Measurements from ENCODE around the gene NFAM1.
A peak's percentile ranks its signal among the peaks of the same experiment; 100 is the strongest.

NFAM1 gene

DNA sequence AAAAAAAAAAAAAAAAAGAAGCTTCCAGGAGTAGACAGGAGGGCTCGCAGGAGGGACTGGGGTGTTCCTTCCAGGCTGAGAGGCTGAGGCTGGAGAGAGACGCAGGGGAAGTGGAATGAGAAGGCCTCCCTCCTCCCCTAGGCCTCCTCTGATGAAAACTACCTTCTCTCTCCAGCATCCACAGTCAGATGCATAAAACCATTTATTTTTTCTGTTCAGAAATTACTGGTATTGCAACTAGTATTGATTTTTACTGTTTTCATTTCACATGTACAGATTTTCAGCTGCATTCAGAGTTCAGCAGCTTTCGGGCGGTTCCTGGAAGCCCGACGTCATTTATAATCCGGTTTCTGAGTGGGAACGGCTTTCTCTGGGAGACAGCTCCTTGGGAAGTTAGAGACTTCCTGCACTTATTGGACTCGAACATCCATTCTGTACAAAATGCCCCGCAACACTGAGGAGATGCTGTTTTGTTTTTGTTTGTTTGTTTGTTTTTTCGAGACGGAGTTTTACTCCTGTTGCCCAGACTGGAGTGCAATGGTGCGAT lies 6.9 kb upstream of the NFAM1 start:
- peak; percentile 37 for DNase-seq

DNA sequence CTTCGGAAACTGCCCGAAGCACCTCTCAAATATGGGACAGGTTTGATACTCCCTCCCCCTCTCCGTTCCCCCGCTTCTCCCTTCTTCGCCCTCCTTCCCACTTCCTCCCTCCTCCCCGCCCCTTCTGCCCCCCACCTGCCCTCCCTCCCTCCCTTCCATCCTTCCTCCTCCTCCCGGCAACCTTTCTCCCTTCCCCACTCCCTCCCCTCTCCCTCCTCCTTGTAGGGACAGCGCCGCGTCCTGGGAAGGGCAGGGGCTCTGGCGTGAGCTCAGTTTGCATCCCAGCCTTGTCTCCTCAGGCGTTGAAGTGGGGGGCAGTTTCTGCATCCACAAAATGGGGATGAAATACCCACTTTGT lies 6.1 kb upstream of the NFAM1 start:
- DNase-seq, result no peak

DNA sequence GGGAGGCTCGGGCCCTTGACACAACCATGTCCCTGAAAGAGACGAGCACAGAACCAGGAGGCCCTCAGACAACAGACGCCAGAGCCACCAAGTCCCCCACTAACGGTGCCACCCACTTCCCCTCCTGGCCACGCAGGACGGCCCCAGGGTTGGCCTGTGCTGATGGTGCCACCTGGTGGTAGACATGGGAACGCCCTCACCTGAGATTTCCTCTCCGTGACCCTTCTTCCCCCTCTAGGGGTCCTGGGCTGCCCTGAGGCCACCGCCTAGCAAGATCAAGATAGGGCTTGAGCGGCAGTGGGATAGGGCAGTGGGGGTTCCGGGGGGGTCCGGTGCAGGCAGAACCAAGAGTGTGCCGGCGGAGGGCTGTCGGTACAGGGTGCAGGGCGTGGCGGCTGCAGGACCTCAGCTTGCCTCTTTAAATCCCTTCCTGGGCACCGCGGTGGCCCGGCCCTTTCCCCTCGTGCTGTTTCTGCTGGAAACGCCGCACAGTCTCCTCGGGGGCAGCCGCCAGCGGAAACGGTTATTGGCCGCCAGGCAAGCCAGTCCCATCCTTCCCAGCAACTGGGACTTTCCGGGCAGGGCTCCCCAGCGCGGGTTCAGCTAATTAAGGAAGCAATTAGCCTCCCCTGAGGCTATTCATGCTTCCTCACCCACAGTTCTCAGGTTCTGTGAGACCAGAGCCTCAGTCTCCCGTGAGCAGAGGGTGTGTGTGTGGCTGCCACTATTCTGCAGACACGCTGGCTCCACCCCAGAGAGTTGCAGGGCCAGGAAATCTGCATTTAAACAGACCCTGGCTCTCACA lies 5.5 kb upstream of the NFAM1 start:
- DNase-seq, result peak; percentile 75

DNA sequence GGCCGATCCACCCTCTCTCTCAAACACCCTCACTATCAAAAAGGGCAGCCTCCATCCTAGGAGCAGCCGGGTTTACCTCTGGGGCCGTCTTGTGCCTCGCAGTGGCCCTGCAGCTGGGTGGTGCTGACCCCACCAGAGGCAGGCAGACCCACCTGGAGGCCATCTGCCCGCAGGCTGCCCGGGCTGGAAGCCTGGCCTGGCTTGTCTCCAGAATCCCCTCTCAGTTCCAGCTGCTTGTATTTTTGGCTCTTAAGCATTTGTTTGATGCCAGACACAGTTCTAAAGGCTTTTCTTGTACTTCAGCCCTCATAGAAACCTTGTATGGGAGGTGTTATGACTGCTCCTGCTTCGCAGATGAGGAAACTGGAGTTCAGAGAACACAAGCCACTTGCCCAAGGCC lies 4.2 kb upstream of the NFAM1 start:
- DNase-seq, result peak; percentile 72

DNA sequence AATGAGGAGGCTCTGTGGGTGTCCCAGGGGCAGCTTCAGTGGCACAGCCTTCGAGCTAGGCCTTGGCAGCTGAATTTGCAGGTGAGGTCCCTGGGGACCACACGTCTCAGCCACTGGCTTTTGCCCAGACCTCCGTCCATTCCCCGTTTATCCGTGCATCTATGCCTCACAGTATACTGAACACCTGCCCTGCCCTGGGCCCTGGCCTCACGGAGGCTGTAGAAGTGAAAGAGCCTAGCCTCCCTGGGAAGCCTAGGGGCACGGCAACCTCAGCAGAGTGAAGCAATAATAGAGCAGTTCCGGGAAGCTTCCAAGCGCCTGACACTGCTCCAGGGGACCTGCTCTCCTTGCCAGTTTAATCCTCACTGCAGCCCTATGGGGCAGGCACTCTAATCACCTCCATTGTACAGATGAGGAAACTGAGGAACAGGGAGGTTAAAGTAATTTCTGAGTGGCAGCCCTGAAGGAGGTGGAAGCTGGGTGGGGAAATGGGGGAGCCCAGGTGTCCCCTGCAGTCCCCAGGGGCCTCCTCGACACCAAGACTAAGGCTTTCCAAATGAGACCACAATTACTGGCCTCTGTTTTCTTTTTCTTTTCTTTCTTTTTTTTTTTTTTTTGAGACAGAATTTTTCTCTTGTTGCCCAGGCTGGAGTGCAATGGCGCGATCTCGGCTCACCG lies 2.7 kb upstream of the NFAM1 start:
- no peak for DNase-seq

DNA sequence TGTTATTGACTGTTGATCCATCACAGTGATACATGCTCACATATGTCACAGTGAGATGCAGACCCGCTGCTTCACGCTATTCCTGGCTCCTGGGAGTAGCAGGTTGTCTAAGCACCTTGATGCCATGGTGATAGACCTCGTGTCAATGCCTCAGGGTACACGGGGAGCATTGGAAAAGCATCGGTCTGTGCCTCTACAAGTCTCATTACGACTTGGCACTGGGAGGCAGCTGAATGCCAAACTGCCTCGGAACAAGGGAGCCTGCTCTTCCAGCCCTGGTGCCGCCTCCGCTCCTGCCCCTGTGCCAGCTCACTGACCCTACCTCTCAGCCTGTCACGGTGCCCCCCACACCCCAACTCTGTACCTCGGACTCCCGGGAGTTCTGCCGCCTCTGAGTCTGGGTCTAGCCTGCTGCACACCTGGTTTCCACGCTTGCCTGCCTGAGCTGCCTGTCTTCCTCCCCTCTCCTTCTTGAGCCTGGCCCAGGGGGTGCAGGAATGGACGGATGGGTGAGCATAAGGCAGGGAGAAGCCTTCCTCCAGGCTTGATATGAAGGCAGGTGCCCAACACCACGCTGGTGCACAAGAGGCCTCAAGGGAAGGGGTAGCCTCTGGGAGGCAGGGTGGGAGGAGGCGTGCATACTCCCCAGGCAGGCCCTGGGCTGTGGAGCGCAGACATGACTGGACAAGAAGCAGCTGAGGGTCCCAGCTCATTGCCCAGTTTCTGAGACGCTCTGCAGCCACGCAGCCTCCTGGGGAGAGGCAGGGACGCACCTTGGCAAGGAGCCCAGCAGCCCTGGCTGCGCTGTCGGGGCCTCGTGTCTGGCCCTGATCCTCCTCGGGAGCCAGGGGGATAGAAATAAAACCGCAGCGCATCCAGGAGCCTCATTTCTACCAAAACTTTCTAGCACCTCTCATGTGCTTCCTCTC lies 1.8 kb upstream of the NFAM1 start:
- DNase-seq, result peak; percentile 97

DNA sequence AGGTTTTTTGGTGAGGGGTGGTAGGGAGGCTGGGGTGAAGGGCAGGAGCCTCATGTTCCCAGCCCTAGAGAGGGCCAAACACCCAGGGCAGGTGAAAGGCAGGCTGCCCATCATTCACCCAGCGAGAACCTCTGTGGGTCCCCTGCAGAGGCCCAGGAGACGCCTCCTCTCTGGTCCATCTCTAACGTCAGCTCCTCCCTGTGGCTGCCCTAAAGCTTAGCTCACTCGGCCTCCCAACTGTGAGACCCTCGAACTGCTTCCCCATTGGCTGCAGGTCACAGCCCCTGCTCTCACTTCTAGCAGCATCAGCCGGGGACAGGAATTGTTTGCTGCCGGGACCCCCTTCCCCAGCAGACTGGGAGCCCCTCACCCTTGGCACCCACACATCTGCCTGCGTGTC lies 615 bp upstream of the NFAM1 start:
- DNase-seq, result no peak

DNA sequence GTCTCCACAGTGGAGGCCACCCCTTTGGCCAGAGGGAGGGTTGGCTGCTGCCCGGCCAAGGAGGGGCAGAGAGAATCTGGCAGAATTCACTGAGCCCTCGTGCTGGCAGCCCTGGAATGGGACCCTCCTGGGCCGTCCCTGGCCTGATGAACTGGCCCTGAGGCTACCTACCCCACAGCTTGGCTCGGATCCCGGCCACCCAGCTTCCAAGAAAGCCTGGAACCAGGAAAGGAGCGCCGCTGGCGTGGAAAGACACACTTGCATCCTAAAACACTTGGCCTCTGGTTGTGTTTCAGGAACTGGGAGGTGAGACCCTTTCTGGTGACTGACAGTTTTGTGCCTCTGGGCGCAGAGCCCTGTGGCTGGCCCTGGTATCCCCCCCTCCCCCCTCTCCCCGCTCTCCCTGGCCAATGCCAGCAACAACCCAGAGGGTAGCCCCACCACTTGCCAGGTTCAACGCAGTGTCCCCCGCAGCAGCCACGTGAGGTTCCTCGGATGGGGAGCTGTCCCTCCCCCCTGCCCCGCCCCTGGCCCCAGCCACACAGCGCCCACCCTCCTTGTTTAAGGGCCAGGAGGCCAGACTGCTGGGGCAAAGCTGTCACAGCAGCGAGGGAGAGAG lies 693 bp downstream of the NFAM1 start:
- DNase-seq, result no peak

DNA sequence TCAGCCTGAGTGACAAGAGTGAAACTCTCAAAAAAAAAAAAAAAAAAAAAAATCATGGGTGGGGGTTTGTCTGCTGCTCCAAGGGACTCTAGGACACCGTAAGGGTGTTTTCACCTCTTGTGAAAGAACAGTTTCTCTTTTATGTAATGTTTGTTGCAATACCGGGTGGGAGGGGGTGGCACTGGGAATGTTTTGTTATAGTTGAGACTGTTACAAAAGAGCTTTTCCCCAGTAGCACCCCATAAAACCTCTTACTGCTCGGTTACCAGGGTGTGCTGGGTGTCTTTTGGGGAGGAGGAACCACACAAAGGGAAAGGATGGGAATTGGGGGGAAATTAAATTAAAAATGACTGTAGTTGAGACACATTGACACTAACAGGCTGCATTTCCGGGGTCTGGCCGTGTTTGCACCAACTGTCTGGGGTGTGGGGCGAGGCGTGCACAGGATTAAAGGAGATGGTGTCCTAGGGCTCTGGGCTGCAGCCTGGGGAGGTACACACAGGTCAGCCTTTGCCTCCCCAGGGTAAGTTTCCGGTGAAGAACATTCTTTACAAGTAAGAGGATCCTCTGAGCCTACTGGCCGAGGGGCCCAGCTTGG lies 1.6 kb downstream of the NFAM1 start:
- no peak for DNase-seq

DNA sequence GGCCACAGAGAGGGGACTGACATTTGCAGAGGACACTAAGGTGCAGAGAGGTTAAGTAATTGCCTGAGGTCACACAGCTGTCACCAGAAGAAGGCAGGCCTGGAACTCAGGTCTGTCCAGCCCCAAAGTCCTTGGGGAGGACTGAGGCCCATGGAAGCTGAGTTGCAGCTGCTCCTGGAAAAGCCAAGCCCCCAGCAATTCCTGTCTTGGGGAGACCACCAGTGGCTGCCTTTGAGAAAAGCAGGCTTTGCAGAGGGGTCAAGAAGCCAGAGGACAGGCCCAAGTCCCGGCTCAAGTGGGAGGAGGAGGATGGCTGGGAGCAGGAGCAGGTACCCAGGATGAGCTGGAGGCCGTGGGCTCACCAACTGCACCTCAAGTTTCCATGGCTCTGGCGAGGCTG lies 3.4 kb downstream of the NFAM1 start:
- no peak for DNase-seq

DNA sequence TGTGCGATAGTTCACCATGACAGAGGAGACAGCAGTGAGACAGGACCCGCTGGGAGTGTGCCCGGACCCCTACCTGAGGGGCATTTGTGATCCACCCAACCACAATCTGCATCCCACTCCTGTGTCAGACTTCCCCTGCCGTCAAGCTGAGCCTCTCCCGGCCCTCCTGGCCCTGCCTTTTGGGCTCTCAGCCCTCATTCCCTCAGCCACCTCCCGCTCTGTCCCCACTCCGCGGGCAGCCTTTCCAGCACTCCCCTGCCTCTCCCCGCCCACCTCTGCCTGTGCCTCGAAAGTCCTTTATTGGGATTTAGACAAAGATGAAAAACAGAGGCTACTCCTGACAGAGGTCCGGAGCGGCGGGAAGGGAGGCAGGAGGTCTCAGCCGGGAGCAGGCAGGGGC lies 4.2 kb downstream of the NFAM1 start:
- DNase-seq, result no peak

DNA sequence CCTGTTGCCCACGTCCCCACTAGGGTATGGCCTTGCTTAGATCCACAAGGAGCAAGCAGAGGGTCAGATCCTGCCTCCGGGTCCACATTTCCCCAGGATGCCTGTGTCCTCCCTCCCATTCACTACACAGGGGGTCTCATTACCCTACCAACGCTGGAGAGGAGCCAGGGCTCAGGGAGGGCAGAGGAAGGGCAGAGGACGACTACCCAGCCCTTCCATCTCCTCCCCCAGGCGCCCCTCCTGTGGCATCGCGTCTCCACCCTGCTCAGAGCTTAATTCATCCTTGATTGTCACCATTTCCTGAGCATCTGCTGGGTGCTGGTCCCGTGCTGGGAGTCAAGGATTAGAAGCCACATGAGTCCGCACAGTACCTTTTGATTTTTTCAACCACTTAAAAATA lies 5.0 kb downstream of the NFAM1 start:
- DNase-seq, result peak; percentile 64

DNA sequence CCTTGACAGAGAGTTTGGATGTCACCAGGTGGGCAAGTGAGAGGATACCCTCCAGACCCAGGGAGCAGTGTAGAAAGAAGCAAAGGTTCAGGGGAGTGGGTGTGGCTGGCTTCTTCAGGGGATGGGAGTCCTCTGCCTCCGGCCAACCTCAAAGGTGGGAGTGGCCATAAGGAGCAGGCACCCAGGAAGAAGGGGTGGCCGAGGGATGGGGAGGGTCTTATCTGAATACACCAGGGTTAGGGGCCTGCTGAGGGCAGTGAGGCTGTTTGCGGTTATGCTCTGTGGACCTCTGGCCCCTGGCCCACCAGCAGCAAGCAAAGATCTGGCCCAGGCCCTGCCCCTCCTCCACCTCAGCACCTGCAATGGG lies 6.2 kb downstream of the NFAM1 start:
- no peak for DNase-seq

DNA sequence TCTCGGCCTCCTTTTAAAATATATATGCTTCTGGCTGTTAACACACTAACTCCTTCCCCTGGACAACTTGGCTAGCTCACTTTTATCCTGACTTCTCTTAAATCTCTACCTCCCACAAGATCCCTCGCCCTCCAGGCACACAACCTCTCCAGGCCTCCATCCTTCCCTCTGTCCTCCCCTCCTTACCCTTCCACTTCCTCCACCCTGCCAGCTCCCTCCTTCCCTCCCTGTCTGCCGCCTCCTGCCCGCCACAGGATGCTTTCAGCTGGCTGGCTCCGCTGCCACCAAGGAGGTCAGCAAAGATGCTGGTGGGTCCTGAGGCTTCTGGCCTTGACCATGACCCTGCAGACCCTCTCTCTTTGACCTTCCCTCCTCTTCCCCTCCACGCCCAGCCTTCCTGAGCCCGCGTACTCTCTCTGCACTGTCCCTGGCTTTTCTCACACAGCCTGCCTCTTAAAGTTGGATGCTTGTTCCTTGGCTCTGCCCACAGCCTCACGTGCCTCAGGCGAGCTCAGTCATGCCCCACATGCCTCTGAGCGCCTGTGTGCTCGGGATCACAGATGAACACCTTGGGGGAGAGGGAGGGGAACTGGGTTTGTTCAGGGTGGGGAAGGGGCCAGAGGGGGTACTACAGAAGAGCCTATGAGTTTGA lies 6.7 kb downstream of the NFAM1 start:
- peak; percentile 90 for DNase-seq

DNA sequence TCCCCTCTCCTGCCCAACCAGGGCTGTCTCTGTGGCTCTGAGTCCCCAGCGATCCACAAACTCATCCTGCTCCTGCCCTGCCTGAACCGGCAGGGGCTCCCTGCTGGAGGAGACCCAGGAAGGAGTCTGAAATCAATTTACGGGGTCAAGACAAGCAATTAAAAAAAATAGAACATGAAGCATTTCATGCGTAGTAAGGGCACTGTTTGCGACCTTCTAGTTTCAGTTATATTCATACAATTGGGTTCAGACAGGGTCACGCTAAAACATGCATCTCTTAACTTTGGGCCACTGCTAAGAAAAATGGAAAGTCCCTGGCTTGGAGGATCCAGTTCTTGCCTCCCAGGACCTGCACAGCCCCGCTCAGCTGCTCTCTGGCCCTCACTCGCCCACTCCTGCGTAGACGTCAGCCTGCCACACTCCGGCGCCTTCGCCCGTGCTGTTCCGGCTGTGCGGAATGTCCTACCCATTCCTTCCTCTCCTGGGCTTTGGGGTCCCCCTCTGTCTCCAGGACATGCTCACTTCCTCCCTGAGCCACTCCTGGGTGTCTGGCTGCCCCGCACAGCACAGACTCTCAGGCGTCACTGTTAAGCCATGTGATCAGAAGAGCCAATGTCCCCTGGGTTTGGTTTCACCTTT lies 12.8 kb downstream of the NFAM1 start:
- peak; percentile 50 for DNase-seq

DNA sequence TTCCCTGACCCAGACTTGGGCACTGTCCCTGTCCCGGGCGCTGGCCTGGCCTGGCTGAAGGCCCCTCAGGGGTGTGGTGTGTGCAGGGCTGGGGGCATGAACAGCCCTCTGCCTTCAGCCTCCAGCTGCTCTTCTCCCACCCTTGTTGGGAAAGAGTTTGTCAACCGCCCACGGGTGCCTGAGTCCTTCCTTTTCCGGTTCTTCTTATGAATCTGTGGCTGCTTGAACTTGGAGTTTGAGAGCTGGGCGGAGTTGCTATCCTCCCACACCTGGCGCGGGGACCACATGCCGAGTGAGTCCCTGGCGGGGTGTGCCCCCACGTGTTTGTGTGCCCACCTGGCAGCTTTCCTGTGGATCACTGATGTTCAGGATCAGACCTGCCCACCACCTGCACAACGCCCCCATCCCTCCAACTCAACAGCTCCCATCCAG lies 13.4 kb downstream of the NFAM1 start:
- peak; percentile 96 for DNase-seq

DNA sequence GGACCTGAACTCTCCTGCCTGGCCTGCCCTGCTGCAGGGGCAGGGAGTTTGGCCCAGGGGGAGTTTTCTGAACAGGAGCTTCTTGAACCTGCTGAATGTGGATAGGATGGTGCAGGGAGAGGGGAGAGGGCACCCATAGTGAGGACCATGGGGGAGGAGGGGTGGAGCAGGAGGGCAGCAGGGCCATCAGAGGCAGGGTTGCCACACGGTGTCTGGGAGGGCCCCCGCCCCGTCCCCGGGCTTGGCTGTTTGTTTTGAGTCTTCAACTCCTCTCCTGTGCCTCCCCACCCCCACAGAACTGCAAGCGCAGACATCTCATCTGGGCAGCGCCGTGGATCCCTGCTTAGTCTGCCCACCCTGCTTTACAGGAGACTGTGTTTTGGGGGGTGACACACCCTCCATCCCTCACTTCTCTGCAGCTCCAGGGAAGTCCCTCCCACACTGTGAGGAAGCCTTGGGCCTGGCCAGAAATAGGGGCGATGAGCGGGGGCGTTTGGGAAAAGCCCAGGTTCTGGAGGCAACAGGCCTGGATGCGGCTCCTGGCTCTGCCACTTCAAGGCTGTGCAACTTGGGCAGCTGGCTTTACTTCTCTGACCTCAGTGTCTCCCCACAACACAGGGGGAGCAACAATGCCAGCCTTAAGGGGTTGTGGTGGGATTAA lies 14.4 kb downstream of the NFAM1 start:
- no peak for DNase-seq

DNA sequence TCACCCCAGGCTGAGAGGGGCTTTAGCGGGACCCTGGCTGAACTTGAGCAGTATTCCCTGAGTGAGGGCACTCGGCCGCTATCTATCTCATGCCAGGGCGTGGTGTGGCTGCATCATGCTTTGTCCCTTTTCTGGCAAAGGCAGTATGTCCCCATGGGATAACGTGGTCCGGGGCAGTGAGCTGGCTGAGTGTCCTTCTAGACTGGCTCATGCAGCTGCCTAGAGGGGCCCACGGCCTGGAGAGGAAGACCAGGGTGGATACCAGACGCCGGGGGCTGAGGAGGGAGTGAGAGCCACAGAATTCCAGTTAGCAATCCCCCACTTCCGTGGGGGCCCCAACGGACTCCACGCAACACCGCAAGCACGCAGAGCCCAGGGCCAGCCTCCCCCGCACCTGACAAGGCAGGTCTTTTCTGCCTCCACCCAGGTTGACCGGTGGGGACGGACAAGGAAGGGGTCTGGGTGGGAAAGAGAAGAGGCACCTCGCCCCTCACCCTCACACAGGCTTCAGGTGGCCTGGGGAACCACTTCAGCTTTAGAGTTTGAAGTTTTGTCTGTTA lies 15.5 kb downstream of the NFAM1 start:
- DNase-seq, result no peak

DNA sequence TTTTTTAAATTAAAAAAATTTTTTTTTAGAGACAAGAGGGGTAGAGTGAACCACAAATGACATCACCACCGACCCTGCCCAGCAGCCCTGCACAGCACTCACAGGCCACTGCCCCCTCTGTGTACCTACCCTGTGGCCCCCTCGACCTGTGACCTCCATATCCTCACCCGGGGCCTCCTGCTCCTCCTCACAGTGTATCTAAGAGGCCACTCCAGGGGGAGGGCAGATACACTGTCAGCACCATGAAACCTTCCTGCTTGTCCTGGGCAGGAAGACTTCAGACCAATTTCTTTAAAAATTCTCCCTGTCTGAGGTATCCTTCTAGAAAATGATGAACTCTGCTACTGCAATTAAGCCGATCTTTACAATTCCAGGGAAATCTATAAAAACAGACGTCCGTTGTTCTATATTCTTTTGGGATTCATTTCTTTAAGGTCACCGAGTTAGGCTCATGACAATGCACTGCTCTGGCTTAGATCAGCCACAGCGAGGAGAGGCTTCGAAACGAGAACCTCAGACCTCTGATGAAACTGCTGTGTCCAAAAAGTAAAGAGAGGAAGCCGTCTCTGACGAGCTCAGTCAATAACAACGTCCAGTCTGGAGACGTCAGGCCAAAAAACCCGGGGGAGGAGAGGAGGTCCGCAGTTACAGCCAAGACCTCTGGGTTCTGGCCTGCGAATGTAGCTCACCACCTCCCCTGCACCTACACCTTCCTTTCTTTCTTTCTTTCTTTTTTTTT lies 17.5 kb downstream of the NFAM1 start:
- DNase-seq, result no peak

DNA sequence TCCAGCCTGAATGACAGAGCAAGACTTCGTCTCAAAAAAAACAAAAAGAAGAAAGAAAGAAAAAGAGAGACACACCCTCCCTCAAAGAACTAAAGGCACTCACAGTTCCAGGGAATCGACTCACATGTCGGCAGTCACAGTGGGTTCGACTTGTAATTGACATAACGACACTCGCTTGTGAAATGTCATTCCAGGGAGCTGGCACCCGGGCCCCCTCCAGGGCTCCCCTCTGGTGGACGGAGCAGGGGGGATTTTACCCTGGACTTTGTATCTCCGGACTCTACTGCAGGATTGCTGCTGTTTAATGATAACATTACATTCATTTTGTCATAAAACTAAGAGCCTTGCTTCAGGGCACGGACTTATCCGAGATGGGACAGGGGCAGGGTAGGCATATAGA lies 18.2 kb downstream of the NFAM1 start:
- DNase-seq, result no peak

Data from NCI-H2171 treated with DMSO at 0.1 percent for 48 hours (cell line).